ENCODE measurements around the gene FMNL2. TPM values are rescaled to one million over a fixed set of nuclear protein-coding genes. Genes with fewer than 3 reads are reported as not detected.

The FMNL2 gene
- polyA plus RNA-seq, 3 donors from 2014 or later = 0.08 TPM; not detected in 2

DNA sequence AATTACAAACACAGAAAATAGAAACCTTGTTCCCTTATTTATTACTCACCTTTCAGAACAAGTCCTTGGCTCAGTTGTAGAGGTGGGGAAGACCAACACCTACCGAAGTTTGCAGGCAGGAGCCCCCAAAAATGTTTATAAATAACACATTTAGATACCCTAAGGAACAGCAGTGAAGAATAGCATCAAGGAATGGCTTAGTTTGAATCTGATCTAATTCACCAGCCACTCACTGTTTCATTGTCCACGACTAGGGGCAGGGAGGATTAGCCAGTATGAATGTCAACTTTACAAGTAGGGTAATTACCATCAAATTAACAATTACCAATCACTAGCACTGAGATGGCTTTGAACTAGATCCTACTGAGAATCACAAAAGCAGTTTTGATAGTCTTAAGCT is 316.9 kb downstream of the FMNL2 start:
- H3K27ac Mint-ChIP-seq = no peak overlapping the region
- H3K4me1 Mint-ChIP-seq = no peaks in the 10 kb centered on the region
- no peaks in the 10 kb centered on the region for H3K9me3 Mint-ChIP-seq

DNA sequence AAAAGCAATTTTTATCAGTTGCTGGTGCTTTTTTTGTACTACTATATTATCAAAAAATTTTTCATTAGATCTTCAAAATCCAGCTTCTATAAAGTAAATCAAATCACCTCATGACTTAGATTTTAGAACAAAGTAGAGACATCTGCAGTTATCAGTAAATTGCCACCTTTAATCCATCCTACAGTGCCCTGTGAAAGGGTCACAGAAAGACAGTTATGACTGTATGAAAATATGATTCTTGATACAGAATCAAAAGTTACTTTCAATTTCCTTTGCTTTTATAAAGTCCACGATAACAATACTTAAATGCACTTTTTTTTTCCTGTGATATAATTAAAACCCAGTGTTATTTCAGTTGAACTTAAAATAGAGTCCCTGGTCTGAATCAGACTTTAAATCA is 320.9 kb downstream of the FMNL2 start:
- no peaks in the 10 kb centered on the region for H3K27me3 Mint-ChIP-seq (ENCODE audit: low read depth in 3 of 3)
- H3K27ac Mint-ChIP-seq = peak overlapping the region in 1 of 6 donors; percentile 3
- H3K9me3 Mint-ChIP-seq = no peaks in the 10 kb centered on the region
- DNase-seq = no peak
- no peaks in the 10 kb centered on the region for H3K4me1 Mint-ChIP-seq
- H3K4me3 Mint-ChIP-seq = no peak overlapping the region
- peaks cover 17 to 44% (median 26%) of the 10 kb centered on the region in 3 donors for H3K36me3 Mint-ChIP-seq

More for the DNA sequence above, 316.9 kb downstream of the FMNL2 start:
- Mint-ChIP-seq H3K36me3 (peaks cover 0 to 20% (median 6%) of the 10 kb centered on the region in 3 donors), H3K27me3 (ENCODE audit: low read depth in 3 of 3) (no peaks in the 10 kb centered on the region), H3K4me3 (no peak overlapping the region)
- no peak for DNase-seq

DNA sequence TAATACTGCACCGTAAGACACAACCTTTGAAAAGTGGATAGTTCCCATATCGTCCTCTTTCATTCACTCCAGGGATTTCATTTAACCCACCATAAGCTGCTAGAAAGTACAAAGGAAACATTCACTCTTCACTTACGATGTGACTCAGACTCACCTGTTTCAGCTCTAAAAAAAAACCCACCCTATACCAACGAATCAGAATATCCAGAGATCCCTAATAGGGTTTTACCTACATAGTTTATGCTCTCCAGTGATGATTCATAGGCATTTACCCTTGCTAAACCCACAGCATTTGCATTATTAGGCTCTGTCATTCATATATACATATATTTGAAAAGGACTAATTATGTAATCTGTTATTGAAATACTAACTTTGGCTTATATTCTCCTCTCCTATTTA is 322.1 kb downstream of the FMNL2 start:
- H3K27ac Mint-ChIP-seq = no peak overlapping the region
- no peak overlapping the region for H3K4me3 Mint-ChIP-seq
- no peak for DNase-seq
- peaks cover 17 to 49% (median 27%) of the 10 kb centered on the region in 3 donors for H3K36me3 Mint-ChIP-seq
- H3K9me3 Mint-ChIP-seq = no peaks in the 10 kb centered on the region
- H3K4me1 Mint-ChIP-seq = no peaks in the 10 kb centered on the region
- H3K27me3 Mint-ChIP-seq (ENCODE audit: low read depth in 3 of 3) = no peaks in the 10 kb centered on the region

DNA sequence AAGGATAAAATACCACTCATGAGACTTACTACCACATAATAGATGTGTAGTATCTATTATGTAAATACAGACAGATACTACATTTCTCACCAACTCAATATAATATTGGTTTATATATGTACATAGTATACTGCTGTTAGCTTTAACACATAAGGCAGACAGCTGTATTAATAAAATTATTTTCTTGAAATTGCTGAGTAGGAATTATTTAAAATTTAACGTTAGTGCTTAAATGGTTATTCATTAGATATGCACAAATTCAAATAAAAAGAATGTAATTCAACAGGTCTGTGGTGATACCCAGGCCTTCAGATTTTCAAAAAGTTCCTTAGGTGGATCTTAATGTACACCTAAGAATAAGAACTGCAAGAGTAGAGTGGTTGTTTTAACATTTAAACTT is 323.2 kb downstream of the FMNL2 start:
- Mint-ChIP-seq H3K9me3 (no peaks in the 10 kb centered on the region), H3K27me3 (ENCODE audit: low read depth in 3 of 3) (no peaks in the 10 kb centered on the region), H3K4me3 (no peak overlapping the region), H3K27ac (no peak overlapping the region), H3K4me1 (no peaks in the 10 kb centered on the region), H3K36me3 (peaks cover 25 to 60% (median 35%) of the 10 kb centered on the region in 3 donors)
- no peak for DNase-seq

DNA sequence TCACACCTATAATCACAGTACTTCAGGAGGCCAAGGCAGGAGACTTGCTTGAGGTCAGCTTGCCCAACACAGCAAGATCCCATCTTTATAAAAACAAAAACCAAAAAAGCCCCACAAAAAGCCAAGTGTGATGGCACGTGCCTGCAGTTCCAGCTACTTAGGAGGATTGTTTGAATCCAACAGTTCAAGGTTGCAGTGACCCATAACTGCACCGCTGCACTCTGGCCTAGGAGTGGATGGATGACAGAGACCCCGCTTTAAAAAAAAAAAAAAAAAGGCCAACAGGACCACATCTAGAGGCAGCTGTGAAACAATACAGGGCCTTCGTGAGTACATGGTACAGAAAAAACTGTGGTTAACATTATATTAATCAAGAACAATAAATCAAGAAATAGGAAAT is 326.1 kb downstream of the FMNL2 start:
- Mint-ChIP-seq H3K27me3 (ENCODE audit: low read depth in 3 of 3) (no peaks in the 10 kb centered on the region), H3K4me3 (no peak overlapping the region), H3K4me1 (no peaks in the 10 kb centered on the region), H3K36me3 (peaks cover 34 to 57% (median 36%) of the 10 kb centered on the region in 3 donors), H3K27ac (no peak overlapping the region), H3K9me3 (no peaks in the 10 kb centered on the region)
- DNase-seq = no peak

DNA sequence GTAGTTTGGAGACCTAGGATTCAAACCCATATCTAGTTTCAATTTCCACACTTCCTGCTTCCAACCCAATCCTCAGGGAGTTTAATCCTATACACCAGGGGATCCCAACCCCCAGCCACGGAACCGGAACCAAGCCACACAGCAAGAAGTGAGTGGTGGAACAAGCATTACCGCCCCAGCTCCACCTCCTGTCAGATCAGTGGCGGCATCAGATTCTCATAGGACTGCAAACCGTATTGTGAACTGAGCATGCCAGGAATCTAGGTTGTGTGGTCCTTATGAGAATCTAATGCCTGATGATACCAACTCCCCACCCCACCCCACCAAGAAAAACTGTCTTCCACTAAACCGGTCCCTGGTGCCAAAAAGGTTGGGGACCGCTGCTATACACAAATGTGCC is 329.8 kb downstream of the FMNL2 start:
- H3K27me3 Mint-ChIP-seq (ENCODE audit: low read depth in 3 of 3) = no peaks in the 10 kb centered on the region
- H3K4me1 Mint-ChIP-seq = no peaks in the 10 kb centered on the region
- peaks cover 30 to 64% (median 41%) of the 10 kb centered on the region in 3 donors for H3K36me3 Mint-ChIP-seq
- H3K9me3 Mint-ChIP-seq = no peaks in the 10 kb centered on the region
- no peak overlapping the region for H3K27ac Mint-ChIP-seq
- no peak for DNase-seq
- no peak overlapping the region for H3K4me3 Mint-ChIP-seq

DNA sequence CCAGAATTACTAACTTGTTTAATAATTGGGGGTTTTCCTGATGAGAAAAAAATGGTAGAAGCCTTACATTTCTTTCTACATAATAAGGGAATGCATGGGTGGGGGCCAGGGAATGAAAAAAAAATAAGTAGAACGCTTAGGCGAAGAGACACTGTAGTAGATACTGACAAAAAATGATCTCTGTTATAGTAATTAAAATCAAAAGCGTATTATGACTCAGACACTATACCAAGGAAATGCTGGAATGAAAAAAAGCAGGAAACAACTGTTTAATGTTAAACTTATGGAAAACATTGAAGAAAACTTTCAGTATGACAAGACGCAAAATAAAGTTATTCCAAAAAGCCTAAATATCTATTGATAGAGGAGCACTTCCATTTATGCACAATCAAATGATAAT is 339.4 kb downstream of the FMNL2 start:
- Mint-ChIP-seq H3K9me3 (no peaks in the 10 kb centered on the region), H3K4me1 (no peaks in the 10 kb centered on the region), H3K36me3 (peaks cover 4 to 52% (median 21%) of the 10 kb centered on the region in 3 donors), H3K4me3 (no peak overlapping the region), H3K27ac (peak overlapping the region in 3 of 6 donors; percentile 4 to 51 (median 43)), H3K27me3 (ENCODE audit: low read depth in 3 of 3) (no peaks in the 10 kb centered on the region)
- no peak for DNase-seq

DNA sequence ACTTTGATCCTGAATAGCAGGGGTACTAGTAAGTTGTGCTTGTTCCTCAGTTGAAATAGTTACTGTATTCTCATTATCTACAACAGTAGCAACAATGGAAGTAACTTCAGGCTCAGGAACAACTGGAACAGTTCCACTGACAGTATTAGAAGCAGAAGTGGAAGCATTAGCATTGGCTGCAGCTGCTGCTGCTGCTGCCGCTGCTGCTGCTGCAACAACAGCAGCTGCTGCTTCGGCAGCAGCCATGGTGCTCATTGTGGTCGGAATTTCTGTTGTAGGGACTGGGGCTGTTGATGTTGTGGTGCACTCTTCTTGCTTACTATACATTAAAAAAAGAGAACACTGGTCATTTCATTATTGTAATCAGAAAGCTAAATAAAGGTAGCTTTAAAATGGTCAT is 341.5 kb downstream of the FMNL2 start:
- H3K27ac Mint-ChIP-seq = no peak overlapping the region
- H3K4me3 Mint-ChIP-seq = no peak overlapping the region
- peaks cover 13 to 59% (median 24%) of the 10 kb centered on the region in 3 donors for H3K36me3 Mint-ChIP-seq
- DNase-seq = no peak
- no peaks in the 10 kb centered on the region for H3K9me3 Mint-ChIP-seq
- H3K27me3 Mint-ChIP-seq (ENCODE audit: low read depth in 3 of 3) = no peaks in the 10 kb centered on the region
- peaks cover 0 to 3% of the 10 kb centered on the region in 2 donors for H3K4me1 Mint-ChIP-seq

DNA sequence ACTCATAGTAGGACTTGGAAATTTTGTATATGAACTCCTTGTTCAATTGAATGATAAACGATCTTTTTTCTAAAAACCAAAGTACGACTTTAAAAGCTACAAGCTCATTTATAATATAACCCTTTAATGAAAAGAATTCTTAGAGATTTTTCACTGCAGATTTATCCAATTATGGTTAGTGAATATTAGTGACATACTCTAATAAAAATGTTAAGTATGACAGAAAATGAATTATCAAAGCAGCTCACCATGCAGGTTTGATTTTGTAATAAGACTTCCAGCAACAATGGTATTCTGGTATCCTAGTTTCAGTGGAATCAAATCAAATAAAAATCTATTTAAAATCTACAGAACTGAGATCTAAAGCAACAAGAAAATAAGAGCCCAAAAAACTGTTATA is 343.8 kb downstream of the FMNL2 start:
- Mint-ChIP-seq H3K27ac (no peak overlapping the region), H3K4me3 (no peak overlapping the region), H3K9me3 (no peaks in the 10 kb centered on the region), H3K4me1 (peaks cover 9 to 19% of the 10 kb centered on the region in 2 donors), H3K27me3 (ENCODE audit: low read depth in 3 of 3) (peaks cover 0 to 1% (median 0%) of the 10 kb centered on the region in 3 donors), H3K36me3 (peaks cover 9 to 45% (median 18%) of the 10 kb centered on the region in 3 donors)
- no peak for DNase-seq

DNA sequence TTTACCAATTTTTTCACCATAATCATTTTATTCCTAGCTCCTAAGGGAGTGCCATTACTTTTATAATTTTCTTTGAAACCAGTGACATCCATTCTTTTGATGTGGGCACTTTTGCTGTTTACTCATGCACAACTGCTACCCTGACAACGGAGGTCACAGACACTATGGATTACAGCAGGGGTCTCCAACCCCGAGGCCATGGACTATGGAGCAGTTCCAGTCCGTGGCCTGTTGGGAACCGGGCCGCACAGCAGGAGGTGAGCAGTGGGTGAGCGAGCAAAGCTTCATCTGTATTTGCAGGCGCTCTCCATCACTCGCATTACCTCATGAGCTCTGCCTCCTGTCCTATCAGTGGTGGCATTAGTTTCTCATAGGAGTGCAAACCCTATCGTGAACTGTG is 347.7 kb downstream of the FMNL2 start:
- Mint-ChIP-seq H3K27ac (peak overlapping the region in 1 of 6 donors; percentile 53), H3K36me3 (peaks cover 9 to 26% (median 10%) of the 10 kb centered on the region in 3 donors), H3K4me1 (peaks cover 18 to 47% of the 10 kb centered on the region in 2 donors), H3K27me3 (ENCODE audit: low read depth in 3 of 3) (peaks cover 0 to 1% (median 0%) of the 10 kb centered on the region in 3 donors), H3K9me3 (no peaks in the 10 kb centered on the region), H3K4me3 (no peak overlapping the region)
- DNase-seq = no peak

DNA sequence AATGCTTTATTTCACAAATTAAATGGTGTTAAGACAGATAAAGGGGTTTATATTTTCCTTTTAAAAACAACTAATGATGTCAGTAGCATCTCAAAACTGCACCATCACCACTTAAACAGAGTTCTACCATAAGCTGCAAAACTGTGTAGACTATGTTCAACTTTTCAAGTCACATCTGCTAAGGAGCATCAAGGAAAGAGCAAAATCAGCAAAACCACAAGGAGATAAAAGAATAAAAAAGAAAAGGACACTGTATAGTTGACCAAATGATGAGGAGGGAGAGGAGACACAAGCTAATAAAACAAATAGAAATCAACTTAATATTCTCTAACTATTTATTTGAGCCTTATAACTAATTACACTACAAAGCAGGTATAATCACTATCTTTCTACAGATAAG is 348.4 kb downstream of the FMNL2 start:
- H3K27ac Mint-ChIP-seq = peak overlapping the region in 1 of 6 donors; percentile 30

DNA sequence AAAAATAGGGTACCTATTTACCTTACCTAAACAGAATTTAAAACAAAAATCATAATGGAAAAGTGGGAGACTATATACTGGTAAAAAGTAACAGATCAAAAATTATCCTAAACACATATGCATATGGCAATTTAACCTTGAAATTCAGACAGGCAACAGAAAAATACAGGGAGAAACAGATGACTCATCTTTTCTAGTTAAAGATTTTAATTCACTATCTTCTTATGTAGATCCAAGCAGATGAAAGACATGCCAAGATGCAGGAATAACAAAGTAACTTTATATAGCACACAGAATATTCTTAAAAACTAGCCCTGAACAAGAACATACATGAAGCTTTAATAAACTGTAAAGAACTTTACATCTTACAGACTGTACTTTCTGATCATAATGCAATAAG is 351.3 kb downstream of the FMNL2 start:
- H3K27me3 Mint-ChIP-seq (ENCODE audit: low read depth in 3 of 3) = peaks cover 0 to 1% (median 0%) of the 10 kb centered on the region in 3 donors
- peaks cover 0 to 3% (median 0%) of the 10 kb centered on the region in 3 donors for H3K36me3 Mint-ChIP-seq
- no peaks in the 10 kb centered on the region for H3K9me3 Mint-ChIP-seq
- peaks cover 19 to 50% of the 10 kb centered on the region in 2 donors for H3K4me1 Mint-ChIP-seq
- no peak overlapping the region for H3K27ac Mint-ChIP-seq
- no peak for DNase-seq
- no peak overlapping the region for H3K4me3 Mint-ChIP-seq

More for the DNA sequence above, 348.4 kb downstream of the FMNL2 start:
- Mint-ChIP-seq H3K27me3 (ENCODE audit: low read depth in 3 of 3) (peaks cover 0 to 1% (median 0%) of the 10 kb centered on the region in 3 donors), H3K4me1 (peaks cover 19 to 47% of the 10 kb centered on the region in 2 donors), H3K4me3 (no peak overlapping the region), H3K36me3 (peaks cover 9 to 26% (median 10%) of the 10 kb centered on the region in 3 donors), H3K9me3 (no peaks in the 10 kb centered on the region)
- DNase-seq = no peak

DNA sequence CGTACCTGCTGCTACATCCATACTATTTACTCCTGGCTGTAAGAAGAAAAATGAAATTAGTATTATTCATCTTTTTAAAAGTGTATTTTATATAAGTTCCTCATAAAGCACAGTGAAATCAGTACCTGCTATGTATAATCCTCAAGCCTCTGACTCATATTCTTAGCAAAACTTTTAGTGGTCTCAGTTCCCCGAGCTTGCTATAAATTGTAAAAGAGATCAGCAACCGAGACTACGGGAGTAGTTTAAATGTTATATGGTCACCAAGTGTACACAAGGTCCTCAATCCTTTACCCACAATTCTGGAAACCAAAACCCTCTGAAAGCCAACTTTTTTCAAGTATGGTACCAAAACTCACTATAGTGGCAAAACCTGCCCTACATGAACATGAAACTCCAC is 358.1 kb downstream of the FMNL2 start:
- Mint-ChIP-seq H3K4me1 (peaks cover 29 to 54% of the 10 kb centered on the region in 2 donors), H3K4me3 (no peak overlapping the region), H3K27ac (peak overlapping the region in 5 of 6 donors; percentile 4 to 89 (median 24)), H3K36me3 (no peaks in the 10 kb centered on the region), H3K27me3 (ENCODE audit: low read depth in 3 of 3) (peaks cover 0 to 2% (median 2%) of the 10 kb centered on the region in 3 donors), H3K9me3 (no peaks in the 10 kb centered on the region)
- DNase-seq = no peak

DNA sequence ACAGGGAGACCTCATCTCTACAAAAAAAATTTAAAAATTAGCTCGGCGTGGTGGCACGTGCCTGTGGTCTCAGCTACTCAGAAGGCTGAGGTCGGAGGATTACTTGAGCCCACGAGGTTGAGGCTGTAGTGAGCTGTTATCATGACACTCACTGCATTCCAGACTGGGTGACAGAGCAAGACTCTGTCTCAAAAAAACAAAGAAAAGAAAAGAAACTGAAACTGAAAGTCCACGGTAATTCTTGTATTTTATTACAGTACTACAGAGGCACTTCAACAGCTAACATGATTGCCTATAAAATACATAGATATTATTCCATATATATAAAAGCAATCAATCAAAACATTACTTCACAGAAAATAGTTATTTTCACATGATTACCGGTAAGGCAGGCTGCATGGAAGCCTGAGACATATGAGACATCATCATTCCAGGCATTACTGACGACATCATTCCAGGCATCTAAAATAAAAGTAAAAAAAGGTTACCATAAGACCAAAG is 359.2 kb downstream of the FMNL2 start:
- Mint-ChIP-seq H3K4me1 (peaks cover 28 to 55% of the 10 kb centered on the region in 2 donors), H3K27ac (peak overlapping the region; percentile 89 to 96 (median 92)), H3K9me3 (no peaks in the 10 kb centered on the region), H3K36me3 (no peaks in the 10 kb centered on the region), H3K27me3 (ENCODE audit: low read depth in 3 of 3) (peaks cover 0 to 2% (median 2%) of the 10 kb centered on the region in 3 donors), H3K4me3 (peak overlapping the region; percentile 81 to 93 (median 87))
- DNase-seq = peak; percentile 19 to 45 (median 29)

DNA sequence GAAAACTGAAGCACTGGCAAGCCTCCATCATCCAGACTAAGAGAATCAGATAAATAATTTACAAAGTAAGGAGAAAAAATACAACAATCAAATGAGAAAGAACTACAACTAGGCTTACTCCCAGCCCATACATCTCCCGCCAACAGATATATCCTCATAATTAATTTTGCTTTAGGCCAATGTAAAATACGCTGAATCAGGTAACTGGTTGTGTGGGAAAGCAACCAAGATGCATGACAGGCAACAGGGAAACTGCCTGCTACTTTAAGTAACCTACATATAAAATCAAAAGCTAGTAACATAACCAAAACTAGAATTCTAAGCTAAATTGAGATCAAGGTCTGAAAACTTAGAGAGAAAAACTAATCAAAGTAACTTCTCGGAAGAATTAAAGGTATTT is 360.8 kb downstream of the FMNL2 start:
- Mint-ChIP-seq H3K27ac (peak overlapping the region in 5 of 6 donors; percentile 29 to 89 (median 37)), H3K4me1 (peaks cover 33 to 70% of the 10 kb centered on the region in 2 donors), H3K9me3 (no peaks in the 10 kb centered on the region), H3K36me3 (no peaks in the 10 kb centered on the region), H3K27me3 (ENCODE audit: low read depth in 3 of 3) (peaks cover 0 to 2% (median 2%) of the 10 kb centered on the region in 3 donors), H3K4me3 (peak overlapping the region in 1 of 5 donors; percentile 41)
- DNase-seq = no peak
